Testis (tissue), 3 donors: ENCODE data around the gene GABRR3. TPM values are rescaled to one million over a fixed set of nuclear protein-coding genes. Genes with fewer than 3 reads are reported as not detected.

ENCODE experiments used
- DNase-seq: peaks from one replicate; pipeline ENCODE4 v3.0.0-alpha.2; 2019
- H3K27ac ChIP-seq, 2 donors: fragments of 200-600 bp; sonication (generic); one replicate each; pipeline ENCODE4 v1.5.1; 2019
- H3K27me3 ChIP-seq: fragments of 200-600 bp; sonication (generic); one replicate; pipeline ENCODE4 v1.5.1; 2019
- H3K36me3 ChIP-seq: fragments of 200-600 bp; sonication (generic); one replicate; pipeline ENCODE4 v1.5.1; 2017; ENCODE audit warnings: low read depth; ENCODE audit errors: missing control alignments
- H3K4me1 ChIP-seq: fragments of 200-600 bp; sonication (generic); one replicate; pipeline ENCODE4 v1.5.1; 2019
- H3K4me3 ChIP-seq, 2 donors: fragments of 200-600 bp; sonication (generic); one replicate each; pipeline ENCODE4 v1.5.1; 2017 to 2019
- H3K9me3 ChIP-seq: fragments of 200-600 bp; sonication (generic); one replicate; pipeline ENCODE4 v1.5.1; 2017
- CTCF ChIP-seq, 3 experiments: fragments of 450-650 bp in 2 of 3; fragments of 200-600 bp in 1 of 3; sonication (generic) in 1 of 3; IDR thresholded peaks; one replicate each; pipeline ENCODE4 v1.5.1; 2016 to 2019; ENCODE audit warnings: antibody characterized with exemption in 3 of 3, mild to moderate bottlenecking in 2 of 3, moderate library complexity in 1 of 3
- POLR2A ChIP-seq: fragments of 450-650 bp; IDR thresholded peaks from one replicate; pipeline ENCODE4 v1.6.1; 2017; ENCODE audit warnings: antibody characterized with exemption, mild to moderate bottlenecking, moderate library complexity
- WGBS, 2 donors: methylation state at CpG; one replicate each; pipeline ENCODE4 v1.1.5; 2018; 5-methylcytosine and 5-hydroxymethylcytosine counted together
- intact Hi-C: fragments of 100-400 bp; cut with DNase I; formaldehyde crosslinking; loops from one replicate; pipeline ENCODE4 v1.15.1; 2023; ENCODE audit warnings: low total_unique reads
- polyA plus RNA-seq: library from polyadenylated mRNA; stranded (reverse); fragments of 350-450 nt; fragmentation: Illumina TruSeq; extraction: RNeasy Lipid Tissue Mini Kit (QIAGEN cat#74804); gene quantifications from one replicate; pipeline ENCODE4 v1.2.3, GENCODE V29; 2014; ENCODE audit warnings: low read depth, low replicate concordance; ENCODE audit not compliant: insufficient read depth
- total RNA-seq, 2 donors: library from RNA; depleted of rRNA; stranded (reverse); fragments of >200 nt; gene quantifications; one replicate each; pipeline ENCODE4 v1.2.3, GENCODE V29; 2016

GABRR3 gene
- total and polyA plus RNA-seq, 3 donors from 2014 or later, result 0.19 to 0.55 (median 0.38) TPM

- no peak for DNase-seq
- WGBS, 2 donors, result 67 to 74% methylated on average over 4 of the region's 4 CpGs
- Histone ChIP-seq H3K4me1 (no peaks in the 10 kb centered on the region), H3K27me3 (no peaks in the 10 kb centered on the region), H3K36me3 (no peaks in the 10 kb centered on the region), H3K27ac (no peak overlapping the region), H3K9me3 (no peaks in the 10 kb centered on the region), H3K4me3 (no peak overlapping the region)
- TF ChIP-seq CTCF (IDR thresholded peaks at IDR 0.05), result no peak
- no peak for TF ChIP-seq POLR2A
- intact Hi-C loops, result no loop called here
These were observed 92.1 kb downstream of the GABRR3 start for GRCh38 chr3:97942801-97943546.

- Histone ChIP-seq H3K36me3 (no peaks in the 10 kb centered on the region), H3K4me3 (no peak overlapping the region), H3K9me3 (no peaks in the 10 kb centered on the region), H3K4me1 (no peaks in the 10 kb centered on the region), H3K27me3 (no peaks in the 10 kb centered on the region), H3K27ac (no peak overlapping the region)
- DNase-seq, result no peak
- WGBS, 2 donors, result 80 to 84% methylated on average over 1 of the region's 1 CpG
- intact Hi-C loops, result no loop called here
- TF ChIP-seq CTCF (IDR thresholded peaks at IDR 0.05) (no peak), POLR2A (no peak)
These were observed 95.1 kb downstream of the GABRR3 start for GRCh38 chr3:97940034-97940433.

DNA sequence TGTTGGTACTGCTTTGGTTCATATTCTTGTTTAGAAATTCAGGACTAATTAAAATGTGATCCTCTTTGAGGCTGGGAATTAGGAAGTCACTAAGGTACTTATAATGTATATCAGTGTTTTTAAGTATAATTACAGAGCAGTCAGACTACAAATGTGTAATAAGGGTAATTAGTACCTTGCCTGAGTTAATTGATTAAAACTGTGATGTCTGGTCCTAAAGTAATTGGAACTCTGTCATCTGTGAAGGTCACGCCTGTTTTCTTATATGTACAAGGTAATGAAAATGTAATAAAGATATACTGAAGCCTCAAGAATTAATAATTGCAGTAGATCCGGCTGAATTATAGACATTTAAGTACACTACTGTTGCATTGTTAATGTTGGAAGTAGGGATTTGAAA is 95.7 kb downstream of the GABRR3 start:
- H3K27ac ChIP-seq, result no peak overlapping the region
- H3K27me3 ChIP-seq, result no peaks in the 10 kb centered on the region
- intact Hi-C loops, result no loop called here
- no peak overlapping the region for H3K4me3 ChIP-seq
- H3K36me3 ChIP-seq, result no peaks in the 10 kb centered on the region
- no peak for DNase-seq
- no peaks in the 10 kb centered on the region for H3K9me3 ChIP-seq
- WGBS, 2 donors, result 84 to 92% methylated on average over 2 of the region's 2 CpGs
- TF ChIP-seq POLR2A (no peak), CTCF (IDR thresholded peaks at IDR 0.05) (no peak)
- H3K4me1 ChIP-seq, result no peaks in the 10 kb centered on the region

DNA sequence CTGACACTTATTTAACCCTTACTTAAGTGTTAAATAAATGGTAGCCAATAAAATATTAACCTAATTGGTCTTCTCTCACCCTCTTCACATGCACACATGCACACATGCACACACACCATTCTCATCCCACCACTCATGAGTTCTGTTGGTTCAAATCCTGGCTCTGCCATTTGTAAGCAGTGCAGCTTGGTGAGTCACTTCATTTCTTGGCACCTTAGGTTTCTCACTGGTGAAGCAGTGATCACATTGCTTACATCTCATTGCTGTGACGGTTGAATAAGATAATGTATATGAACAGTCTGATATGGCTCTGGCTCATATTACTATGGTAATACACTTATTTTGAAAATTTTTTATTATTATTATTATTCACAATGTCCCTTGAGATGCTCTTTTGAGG is 96.7 kb downstream of the GABRR3 start:
- H3K36me3 ChIP-seq, result no peaks in the 10 kb centered on the region

More for the DNA sequence above, 96.7 kb downstream of the GABRR3 start:
- intact Hi-C loops, result no loop called here
- TF ChIP-seq CTCF (IDR thresholded peaks at IDR 0.05) (no peak), POLR2A (no peak)
- H3K27me3 ChIP-seq, result no peaks in the 10 kb centered on the region
- no peak overlapping the region for H3K27ac ChIP-seq
- H3K4me1 ChIP-seq, result no peaks in the 10 kb centered on the region
- 90 to 91% methylated on average over 1 of the region's 1 CpG for WGBS, 2 donors
- no peaks in the 10 kb centered on the region for H3K9me3 ChIP-seq
- no peak for DNase-seq
- no peak overlapping the region for H3K4me3 ChIP-seq
